Endothelial cell of umbilical vein (primary cell): Measurements from ENCODE around the gene TMEM273. TPM values are rescaled to one million over a fixed set of nuclear protein-coding genes. Genes with fewer than 3 reads are reported as not detected.

Experiments used
- BruUV-seq: library from RNA; stranded (reverse); fragments of 400-500 nt; replicated peaks from 2 replicates; lab custom pipeline; 2021; lab: Mats Ljungman, UMichigan
- CTCF ChIA-PET: fragments of 300-600, 350-600 bp; sonication (Branson Sonifier 250); formaldehyde crosslinking; loops from one replicate; lab custom pipeline; 2021; ENCODE audit warnings: antibody characterized with exemption, inconsistent platforms; lab: Charles Lee
- POLR2A ChIA-PET: fragments of 300-600, 350-600 bp; sonication (Branson Sonifier 250); formaldehyde crosslinking; loops from one replicate; lab custom pipeline; 2021; ENCODE audit warnings: antibody characterized with exemption, inconsistent platforms; lab: Charles Lee
- DNase-seq: peaks from one replicate; pipeline ENCODE4 v3.0.0-alpha.2; 2011; ENCODE audit warnings: low read depth, low spot score
- FAIRE-seq: peaks from 2 replicates; lab custom pipeline; 2011; peaks lifted over from hg19 to GRCh38; lab: Jason Lieb, UNC
- H2AFZ ChIP-seq: 2 replicates; pipeline ENCODE4 v1.6.0; 2012; ENCODE audit warnings: low read depth, low read length, control low read depth, inconsistent platforms
- H3K27ac ChIP-seq: 2 replicates; pipeline ENCODE4 v1.5.1; 2011; ENCODE audit warnings: low read depth, mild to moderate bottlenecking, control low read depth, low read length, moderate library complexity; ENCODE audit not compliant: insufficient read depth
- H3K27me3 ChIP-seq, 2 experiments: 2 replicates each; pipeline versions ENCODE4 v1.6.0 to v1.6.1; 2011; ENCODE audit warnings: low read length in 2 of 2, mixed read lengths in 1 of 2; ENCODE audit not compliant: control insufficient read depth in 2 of 2, insufficient read depth in 2 of 2
- H3K36me3 ChIP-seq, 2 experiments: 2 replicates in 1 of 2; 3 replicates in 1 of 2; pipeline ENCODE4 v1.5.1; 2011; ENCODE audit warnings: low read length in 2 of 2, mild to moderate bottlenecking in 1 of 2, moderate library complexity in 1 of 2; ENCODE audit not compliant: control insufficient read depth in 2 of 2, insufficient read depth in 2 of 2; ENCODE audit errors: extremely low read depth in 1 of 2
- H3K4me1 ChIP-seq: 3 replicates; pipeline ENCODE4 v1.5.1; 2011; ENCODE audit warnings: mild to moderate bottlenecking, low read length; ENCODE audit not compliant: control insufficient read depth, insufficient read depth; ENCODE audit errors: extremely low read depth
- H3K4me2 ChIP-seq: 2 replicates; pipeline ENCODE4 v1.6.1; 2011; ENCODE audit warnings: low read length, control low read depth, mixed read lengths; ENCODE audit not compliant: insufficient read depth
- H3K4me3 ChIP-seq, 3 experiments: fragments of 200-600 bp in 1 of 3; sonication (generic), shearing (Covaris generic) in 1 of 3; replicated peaks in 1 of 3; 2 replicates each; pipeline ENCODE4 v1.5.1; 2011 to 2016; ENCODE audit warnings: control low read depth in 3 of 3, low read length in 3 of 3, mild to moderate bottlenecking in 2 of 3, inconsistent platforms in 1 of 3, low read depth in 1 of 3, moderate library complexity in 1 of 3; ENCODE audit not compliant: insufficient read depth in 1 of 3
- H3K79me2 ChIP-seq: 2 replicates; pipeline ENCODE4 v1.6.0; 2012; ENCODE audit warnings: low read length, inconsistent platforms; ENCODE audit not compliant: control insufficient read depth, insufficient read depth
- H3K9ac ChIP-seq: replicated peaks from 2 replicates; pipeline ENCODE3; 2011; ENCODE audit warnings: low read length, control low read depth; ENCODE audit not compliant: insufficient read depth; ENCODE audit errors: extremely low read depth
- H3K9me1 ChIP-seq: replicated peaks from 3 replicates; pipeline ENCODE4 v1.6.0; 2011; ENCODE audit warnings: mild to moderate bottlenecking, low read length; ENCODE audit not compliant: control insufficient read depth, insufficient read depth; ENCODE audit errors: extremely low read depth
- H3K9me3 ChIP-seq: replicated peaks from 2 replicates; pipeline ENCODE4 v1.5.1; 2012; ENCODE audit warnings: low read length, inconsistent platforms; ENCODE audit not compliant: control insufficient read depth, insufficient read depth
- H4K20me1 ChIP-seq: replicated peaks from 2 replicates; pipeline ENCODE3; 2011; ENCODE audit warnings: mild to moderate bottlenecking, low read length; ENCODE audit not compliant: control insufficient read depth, insufficient read depth; ENCODE audit errors: extremely low read depth
- EZH2 ChIP-seq: IDR thresholded peaks from 2 replicates; pipeline ENCODE4 v1.6.1; 2012; ENCODE audit warnings: borderline replicate concordance, low read depth, mild to moderate bottlenecking, moderate library complexity, low read length, inconsistent platforms; ENCODE audit not compliant: severe bottlenecking
- FOS ChIP-seq: IDR thresholded peaks from 2 replicates; pipeline ENCODE4 v1.6.1; 2011; ENCODE audit warnings: mild to moderate bottlenecking, low read length, moderate library complexity, borderline replicate concordance; ENCODE audit not compliant: insufficient read depth
- GATA2 ChIP-seq: IDR thresholded peaks from 2 replicates; pipeline ENCODE4 v1.7.0; 2011; ENCODE audit warnings: low read depth, mild to moderate bottlenecking, moderate library complexity, mixed read lengths, low read length; ENCODE audit not compliant: insufficient read length, insufficient read depth
- JUN ChIP-seq: IDR thresholded peaks from 2 replicates; pipeline ENCODE4 v1.6.1; 2011; ENCODE audit warnings: borderline replicate concordance, low read depth; ENCODE audit not compliant: insufficient read length, insufficient read depth
- MYC ChIP-seq: IDR thresholded peaks from one replicate; pipeline ENCODE4 v1.6.1; 2011; ENCODE audit warnings: mild to moderate bottlenecking, low read depth, low read length
- POLR2A ChIP-seq: IDR thresholded peaks from 2 replicates; pipeline ENCODE4 v1.6.1; 2012; ENCODE audit warnings: low read depth, mild to moderate bottlenecking, control low read depth, low read length
- POLR2AphosphoS5 ChIP-seq: IDR thresholded peaks from 2 replicates; pipeline ENCODE4 v1.6.1; 2012; ENCODE audit warnings: low read depth, mild to moderate bottlenecking, control low read depth, low read length, moderate library complexity; ENCODE audit not compliant: insufficient read depth
- dilution Hi-C: fragments of 300-500 bp; cut with MboI; formaldehyde crosslinking; loops from one replicate; pipeline ENCODE4 v1.15.0; 2019; ENCODE audit warnings: low sequenced_read_pairs; ENCODE audit not compliant: extremely low pct_ligation_motif_present
- intact Hi-C: fragments of 100-400 bp; cut with micrococcal nuclease; formaldehyde crosslinking; loops from one replicate; pipeline ENCODE4 v1.10.0; 2022
- polyA plus RNA-seq, 4 experiments: library from polyadenylated mRNA; depleted of rRNA in 3 of 4; stranded (reverse) in 3 of 4; unstranded in 1 of 4; fragments of >200 nt; gene quantifications; 2 replicates each; pipeline versions ENCODE4 v1.2.1 to v1.2.3, GENCODE V29; 2011 to 2012; ENCODE audit warnings: missing spikeins in 1 of 4
- total RNA-seq: library from RNA; stranded (reverse); gene quantifications from 2 replicates; pipeline ENCODE4 v1.2.3, GENCODE V29; 2021
- TF ChIP-seq, protein P1 (sequence below), 2 donors: IDR thresholded peaks; 1 replicate in 1 of 2; 2 replicates in 1 of 2; pipeline ENCODE4 v1.5.1; 2011; ENCODE audit warnings: low read length in 2 of 2, mild to moderate bottlenecking in 2 of 2, moderate library complexity in 2 of 2, control low read depth in 1 of 2, inconsistent platforms in 1 of 2, low read depth in 1 of 2; ENCODE audit not compliant: insufficient read depth in 1 of 2; ENCODE audit errors: extremely low read depth in 1 of 2
- TF ChIP-seq, protein P2 (sequence below): IDR thresholded peaks from 2 replicates; pipeline ENCODE4 v1.6.1; 2011; ENCODE audit not compliant: insufficient read depth, insufficient read length

TMEM273 gene
- total and polyA plus RNA-seq, 2 donors (not counting 3 experiments of a cell fraction or from before 2014, with no cell fraction given): 1.9 to 3.7 TPM

DNA sequence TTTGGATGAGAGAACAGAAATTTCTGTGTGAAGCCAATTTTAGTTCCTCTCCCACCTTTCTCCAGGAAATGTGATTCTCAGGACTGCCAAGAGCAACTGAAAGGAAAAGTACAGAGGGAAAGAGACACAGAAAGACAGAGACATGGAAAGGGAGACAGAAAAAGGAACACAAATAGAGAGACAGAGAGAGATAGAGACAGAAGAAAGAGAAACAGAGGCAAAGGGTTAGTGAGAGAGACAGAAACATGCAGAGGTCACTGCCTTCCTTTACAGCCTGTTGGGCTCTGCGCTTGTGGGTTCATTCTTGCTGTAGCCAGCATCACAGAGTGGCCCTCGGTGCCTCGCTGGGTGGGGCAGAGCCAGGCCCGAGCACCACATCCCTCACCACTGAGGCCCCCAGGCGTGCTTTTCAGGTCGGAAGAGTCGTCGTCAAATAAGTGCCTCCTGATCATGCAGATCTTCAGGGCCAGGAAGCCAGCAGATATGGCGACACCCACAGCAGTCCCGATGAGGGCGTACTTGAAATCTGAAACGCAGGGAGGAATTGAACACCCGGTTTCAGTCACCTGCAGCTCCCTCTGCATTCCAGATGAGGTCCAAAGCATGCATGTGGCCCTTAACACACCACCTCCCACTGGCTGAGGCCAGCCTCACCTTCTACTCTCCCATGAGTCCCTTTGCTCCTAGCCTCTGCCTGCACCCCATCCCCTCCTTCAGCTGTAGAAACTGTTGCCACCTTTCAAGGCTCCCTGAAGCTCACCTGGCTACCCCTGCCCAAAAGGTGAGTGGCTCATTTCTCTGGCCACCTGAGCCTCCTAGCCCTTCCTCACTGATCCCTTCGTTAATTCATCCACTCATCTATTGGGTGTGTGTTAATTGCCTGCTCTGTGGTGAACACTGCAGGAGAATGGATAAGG, 21.4 kb downstream of the TMEM273 start:
- Histone ChIP-seq H3K79me2 (no peaks in the 10 kb centered on the region), H3K9me3 (no peaks in the 10 kb centered on the region), H3K4me2 (no peak overlapping the region), H3K4me1 (no peaks in the 10 kb centered on the region), H3K27me3 (no peaks in the 10 kb centered on the region), H2AFZ (no peak overlapping the region), H3K36me3 (no peaks in the 10 kb centered on the region), H3K9ac (no peak overlapping the region), H3K9me1 (no peaks in the 10 kb centered on the region), H3K27ac (no peak overlapping the region), H4K20me1 (no peaks in the 10 kb centered on the region), H3K4me3 (no peak overlapping the region)
- DNase-seq: no peak
- FAIRE-seq: no peak
- ChIA-PET CTCF (no interaction called here), POLR2A (no interaction called here)
- BruUV-seq: no TSS peak
- intact Hi-C loops (no loop called here), dilution Hi-C loops (no loop called here)
- TF ChIP-seq, protein P1, sequence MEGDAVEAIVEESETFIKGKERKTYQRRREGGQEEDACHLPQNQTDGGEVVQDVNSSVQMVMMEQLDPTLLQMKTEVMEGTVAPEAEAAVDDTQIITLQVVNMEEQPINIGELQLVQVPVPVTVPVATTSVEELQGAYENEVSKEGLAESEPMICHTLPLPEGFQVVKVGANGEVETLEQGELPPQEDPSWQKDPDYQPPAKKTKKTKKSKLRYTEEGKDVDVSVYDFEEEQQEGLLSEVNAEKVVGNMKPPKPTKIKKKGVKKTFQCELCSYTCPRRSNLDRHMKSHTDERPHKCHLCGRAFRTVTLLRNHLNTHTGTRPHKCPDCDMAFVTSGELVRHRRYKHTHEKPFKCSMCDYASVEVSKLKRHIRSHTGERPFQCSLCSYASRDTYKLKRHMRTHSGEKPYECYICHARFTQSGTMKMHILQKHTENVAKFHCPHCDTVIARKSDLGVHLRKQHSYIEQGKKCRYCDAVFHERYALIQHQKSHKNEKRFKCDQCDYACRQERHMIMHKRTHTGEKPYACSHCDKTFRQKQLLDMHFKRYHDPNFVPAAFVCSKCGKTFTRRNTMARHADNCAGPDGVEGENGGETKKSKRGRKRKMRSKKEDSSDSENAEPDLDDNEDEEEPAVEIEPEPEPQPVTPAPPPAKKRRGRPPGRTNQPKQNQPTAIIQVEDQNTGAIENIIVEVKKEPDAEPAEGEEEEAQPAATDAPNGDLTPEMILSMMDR (IDR thresholded peaks at IDR 0.05; ENCODE audit: extremely low read depth in 1 of 2, insufficient read depth in 1 of 2, low read depth in 1 of 2, low read length in 2 of 2): no peak
- TF ChIP-seq, protein P2, sequence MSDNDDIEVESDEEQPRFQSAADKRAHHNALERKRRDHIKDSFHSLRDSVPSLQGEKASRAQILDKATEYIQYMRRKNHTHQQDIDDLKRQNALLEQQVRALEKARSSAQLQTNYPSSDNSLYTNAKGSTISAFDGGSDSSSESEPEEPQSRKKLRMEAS: no peak
- TF ChIP-seq POLR2AphosphoS5: no peak
- no peak for TF ChIP-seq JUN
- no peak for TF ChIP-seq GATA2
- no peak for TF ChIP-seq POLR2A
- no peak for TF ChIP-seq FOS
- TF ChIP-seq MYC: no peak
- no peak for TF ChIP-seq EZH2
